Measurements from ENCODE around the gene DPH1. TPM values are rescaled to one million over a fixed set of nuclear protein-coding genes. Genes with fewer than 3 reads are reported as not detected.

The DPH1 gene
- total RNA-seq, 1 donor = 47.5 TPM

- Histone ChIP-seq H3K27me3 (ENCODE audit: insufficient read depth, low read length) (no peaks in the 10 kb centered on the region), H3K4me3 (ENCODE audit: low read length) (no peak overlapping the region), H3K9me3 (ENCODE audit: low read depth, low read length) (no peaks in the 10 kb centered on the region), H3K4me1 (ENCODE audit: insufficient read depth, low read length) (peaks cover 13% of the 10 kb centered on the region)
These were observed 36.0 kb downstream of the DPH1 start for GRCh38 chr17:2065949-2066400.

GRCh38 chr17:2067048-2067561, 37.2 kb downstream of the DPH1 start:
- H3K4me3 ChIP-seq (ENCODE audit: low read length) = no peak overlapping the region
- H3K4me1 ChIP-seq (ENCODE audit: insufficient read depth, low read length) = peaks cover 23% of the 10 kb centered on the region
- H3K9me3 ChIP-seq (ENCODE audit: low read depth, low read length) = no peaks in the 10 kb centered on the region
- no peaks in the 10 kb centered on the region for H3K27me3 ChIP-seq (ENCODE audit: insufficient read depth, low read length)

- Histone ChIP-seq H3K27me3 (ENCODE audit: insufficient read depth, low read length) (no peaks in the 10 kb centered on the region), H3K4me1 (ENCODE audit: insufficient read depth, low read length) (peaks cover 23% of the 10 kb centered on the region), H3K9me3 (ENCODE audit: low read depth, low read length) (no peaks in the 10 kb centered on the region), H3K4me3 (ENCODE audit: low read length) (no peak overlapping the region)
These were observed 37.7 kb downstream of the DPH1 start for GRCh38 chr17:2067608-2068024.

GRCh38 chr17:2068031-2068518, 38.1 kb downstream of the DPH1 start:
- Histone ChIP-seq H3K4me1 (ENCODE audit: insufficient read depth, low read length) (peaks cover 23% of the 10 kb centered on the region), H3K9me3 (ENCODE audit: low read depth, low read length) (no peaks in the 10 kb centered on the region), H3K4me3 (ENCODE audit: low read length) (no peak overlapping the region), H3K27me3 (ENCODE audit: insufficient read depth, low read length) (no peaks in the 10 kb centered on the region)

- Histone ChIP-seq H3K4me3 (ENCODE audit: low read length) (no peak overlapping the region), H3K4me1 (ENCODE audit: insufficient read depth, low read length) (peaks cover 23% of the 10 kb centered on the region), H3K27me3 (ENCODE audit: insufficient read depth, low read length) (no peaks in the 10 kb centered on the region), H3K9me3 (ENCODE audit: low read depth, low read length) (no peaks in the 10 kb centered on the region)
These were observed 38.6 kb downstream of the DPH1 start for GRCh38 chr17:2068519-2069051.

GRCh38 chr17:2070241-2071023, 40.5 kb downstream of the DPH1 start:
- no peaks in the 10 kb centered on the region for H3K9me3 ChIP-seq (ENCODE audit: low read depth, low read length)
- peaks cover 21% of the 10 kb centered on the region for H3K4me1 ChIP-seq (ENCODE audit: insufficient read depth, low read length)
- H3K4me3 ChIP-seq (ENCODE audit: low read length) = no peak overlapping the region
- H3K27me3 ChIP-seq (ENCODE audit: insufficient read depth, low read length) = no peaks in the 10 kb centered on the region

- H3K9me3 ChIP-seq (ENCODE audit: low read depth, low read length) = no peaks in the 10 kb centered on the region
- H3K4me3 ChIP-seq (ENCODE audit: low read length) = no peak overlapping the region
- peaks cover 27% of the 10 kb centered on the region for H3K4me1 ChIP-seq (ENCODE audit: insufficient read depth, low read length)
- no peaks in the 10 kb centered on the region for H3K27me3 ChIP-seq (ENCODE audit: insufficient read depth, low read length)
These were observed 41.1 kb downstream of the DPH1 start for GRCh38 chr17:2071024-2071385.

- Histone ChIP-seq H3K9me3 (ENCODE audit: low read depth, low read length) (no peaks in the 10 kb centered on the region), H3K4me3 (ENCODE audit: low read length) (no peak overlapping the region), H3K27me3 (ENCODE audit: insufficient read depth, low read length) (no peaks in the 10 kb centered on the region)
These were observed 41.7 kb downstream of the DPH1 start for GRCh38 chr17:2071455-2072281.

GRCh38 chr17:2074919-2075318, 45.0 kb downstream of the DPH1 start:
- no peaks in the 10 kb centered on the region for H3K9me3 ChIP-seq (ENCODE audit: low read depth, low read length)
- peaks cover 31% of the 10 kb centered on the region for H3K4me1 ChIP-seq (ENCODE audit: insufficient read depth, low read length)
- H3K27me3 ChIP-seq (ENCODE audit: insufficient read depth, low read length) = no peaks in the 10 kb centered on the region
- H3K4me3 ChIP-seq (ENCODE audit: low read length) = no peak overlapping the region

More at GRCh38 chr17:2071455-2072281, 41.7 kb downstream of the DPH1 start:
- peaks cover 31% of the 10 kb centered on the region for H3K4me1 ChIP-seq (ENCODE audit: insufficient read depth, low read length)

- Histone ChIP-seq H3K4me3 (ENCODE audit: low read length) (no peak overlapping the region), H3K4me1 (ENCODE audit: insufficient read depth, low read length) (peaks cover 28% of the 10 kb centered on the region), H3K9me3 (ENCODE audit: low read depth, low read length) (no peaks in the 10 kb centered on the region), H3K27me3 (ENCODE audit: insufficient read depth, low read length) (no peaks in the 10 kb centered on the region)
These were observed 45.6 kb downstream of the DPH1 start for GRCh38 chr17:2075336-2076086.

- peaks cover 20% of the 10 kb centered on the region for H3K4me1 ChIP-seq (ENCODE audit: insufficient read depth, low read length)
- H3K4me3 ChIP-seq (ENCODE audit: low read length) = no peak overlapping the region
- no peaks in the 10 kb centered on the region for H3K9me3 ChIP-seq (ENCODE audit: low read depth, low read length)
These were observed 46.4 kb downstream of the DPH1 start for GRCh38 chr17:2076087-2076984.

GRCh38 chr17:2077040-2077439, 47.1 kb downstream of the DPH1 start:
- H3K9me3 ChIP-seq (ENCODE audit: low read depth, low read length) = no peaks in the 10 kb centered on the region
- no peaks in the 10 kb centered on the region for H3K27me3 ChIP-seq (ENCODE audit: insufficient read depth, low read length)
- H3K4me3 ChIP-seq (ENCODE audit: low read length) = no peak overlapping the region
- H3K4me1 ChIP-seq (ENCODE audit: insufficient read depth, low read length) = peaks cover 13% of the 10 kb centered on the region

More at GRCh38 chr17:2076087-2076984, 46.4 kb downstream of the DPH1 start:
- no peaks in the 10 kb centered on the region for H3K27me3 ChIP-seq (ENCODE audit: insufficient read depth, low read length)

GRCh38 chr17:2081564-2081963, 51.6 kb downstream of the DPH1 start:
- Histone ChIP-seq H3K4me3 (ENCODE audit: low read length) (no peak overlapping the region), H3K4me1 (ENCODE audit: insufficient read depth, low read length) (peaks cover 40% of the 10 kb centered on the region), H3K9me3 (ENCODE audit: low read depth, low read length) (no peaks in the 10 kb centered on the region), H3K27me3 (ENCODE audit: insufficient read depth, low read length) (no peaks in the 10 kb centered on the region)

Data from mononuclear cell (primary cell).